ENCODE data around the gene LGR4.

Gene LGR4

DNA sequence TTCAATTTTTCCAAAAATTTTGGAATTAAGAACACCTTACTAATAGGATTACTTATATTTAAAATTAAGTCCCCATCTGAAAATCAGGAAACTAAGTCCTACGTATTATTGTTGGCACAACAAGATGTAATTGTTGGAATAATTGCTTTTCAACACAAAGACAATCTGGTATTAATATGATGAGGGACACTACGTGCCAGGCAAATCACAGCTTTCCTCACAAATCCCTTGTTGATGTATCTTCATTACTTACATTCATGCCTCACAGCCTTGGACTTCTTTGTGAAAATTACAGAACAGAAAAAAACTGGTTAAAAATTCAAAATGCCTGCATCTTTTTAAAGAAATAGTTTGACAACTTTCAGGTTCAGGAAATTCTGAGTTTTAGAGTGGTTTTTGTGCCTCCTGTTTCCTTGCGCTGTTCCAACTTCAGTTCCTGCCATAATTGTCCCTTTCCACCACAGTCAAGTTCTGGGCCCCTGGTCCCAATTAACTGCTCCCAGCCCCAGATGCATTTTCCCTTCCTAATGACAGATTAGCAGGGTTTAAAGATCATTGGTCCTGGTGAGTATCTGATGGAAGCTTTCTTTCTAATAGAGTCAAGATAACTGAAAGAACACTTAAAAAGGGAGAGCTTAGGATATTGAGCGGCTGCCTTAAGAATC, 86.3 kb downstream of the LGR4 start:
- Histone ChIP-seq H3K27me3 (no peaks in the 10 kb centered on the region), H3K4me3 (ENCODE audit: low read depth in 1 of 2, low read length in 1 of 2) (no peak overlapping the region), H3K36me3 (no peaks in the 10 kb centered on the region), H3K27ac (no peak overlapping the region), H3K9me3 (no peaks in the 10 kb centered on the region), H3K4me1 (ENCODE audit: control insufficient read depth in 1 of 2, insufficient read depth in 1 of 2, low read depth in 1 of 2, low read length in 1 of 2) (no peaks in the 10 kb centered on the region)
- TF ChIP-seq, protein P1, sequence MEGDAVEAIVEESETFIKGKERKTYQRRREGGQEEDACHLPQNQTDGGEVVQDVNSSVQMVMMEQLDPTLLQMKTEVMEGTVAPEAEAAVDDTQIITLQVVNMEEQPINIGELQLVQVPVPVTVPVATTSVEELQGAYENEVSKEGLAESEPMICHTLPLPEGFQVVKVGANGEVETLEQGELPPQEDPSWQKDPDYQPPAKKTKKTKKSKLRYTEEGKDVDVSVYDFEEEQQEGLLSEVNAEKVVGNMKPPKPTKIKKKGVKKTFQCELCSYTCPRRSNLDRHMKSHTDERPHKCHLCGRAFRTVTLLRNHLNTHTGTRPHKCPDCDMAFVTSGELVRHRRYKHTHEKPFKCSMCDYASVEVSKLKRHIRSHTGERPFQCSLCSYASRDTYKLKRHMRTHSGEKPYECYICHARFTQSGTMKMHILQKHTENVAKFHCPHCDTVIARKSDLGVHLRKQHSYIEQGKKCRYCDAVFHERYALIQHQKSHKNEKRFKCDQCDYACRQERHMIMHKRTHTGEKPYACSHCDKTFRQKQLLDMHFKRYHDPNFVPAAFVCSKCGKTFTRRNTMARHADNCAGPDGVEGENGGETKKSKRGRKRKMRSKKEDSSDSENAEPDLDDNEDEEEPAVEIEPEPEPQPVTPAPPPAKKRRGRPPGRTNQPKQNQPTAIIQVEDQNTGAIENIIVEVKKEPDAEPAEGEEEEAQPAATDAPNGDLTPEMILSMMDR (IDR thresholded peaks at IDR 0.05): no peak

DNA sequence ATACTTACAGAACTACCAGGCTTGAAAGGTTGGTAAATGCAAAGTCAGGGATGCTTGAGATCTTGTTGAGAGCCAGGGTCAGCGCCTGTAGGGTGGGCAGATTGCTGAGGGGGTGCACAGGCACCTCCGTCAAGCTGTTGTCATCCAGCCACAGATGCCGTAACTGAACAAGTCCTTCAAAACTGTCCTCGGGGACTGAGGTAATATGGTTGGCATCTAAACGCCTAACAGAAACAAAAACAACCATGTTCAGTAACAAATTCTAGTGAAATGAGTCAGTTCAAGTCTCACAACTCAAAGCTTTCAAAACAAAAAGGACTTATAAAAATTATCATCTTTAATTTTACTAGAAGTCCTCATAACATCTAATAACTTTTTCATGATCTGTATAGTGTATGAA, 87.3 kb downstream of the LGR4 start:
- Histone ChIP-seq H3K4me3 (ENCODE audit: low read depth in 1 of 2, low read length in 1 of 2) (no peak overlapping the region), H3K36me3 (no peaks in the 10 kb centered on the region), H3K4me1 (ENCODE audit: control insufficient read depth in 1 of 2, insufficient read depth in 1 of 2, low read depth in 1 of 2, low read length in 1 of 2) (no peaks in the 10 kb centered on the region), H3K9me3 (no peaks in the 10 kb centered on the region), H3K27me3 (no peaks in the 10 kb centered on the region), H3K27ac (no peak overlapping the region)
- TF ChIP-seq, protein P1 (IDR thresholded peaks at IDR 0.05): no peak

DNA sequence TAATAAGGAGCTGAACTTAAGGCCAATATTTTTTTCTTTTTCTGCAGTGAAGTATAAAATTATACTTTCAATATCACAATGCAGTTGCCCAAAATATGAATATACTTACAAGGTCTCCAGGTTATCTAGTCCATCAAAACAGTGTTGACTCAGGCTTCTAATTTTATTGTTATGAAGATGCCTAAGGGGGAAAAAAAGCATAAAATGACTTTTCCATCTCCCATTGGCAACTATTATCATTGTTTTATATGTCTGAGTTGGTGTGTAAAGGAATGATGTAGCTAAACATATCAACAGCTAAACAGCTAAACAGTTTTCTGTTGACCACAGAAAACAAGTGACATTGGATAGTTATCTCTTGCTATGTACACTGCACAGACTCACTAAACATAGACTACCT, 88.4 kb downstream of the LGR4 start:
- H3K4me1 ChIP-seq (ENCODE audit: control insufficient read depth in 1 of 2, insufficient read depth in 1 of 2, low read depth in 1 of 2, low read length in 1 of 2): no peaks in the 10 kb centered on the region
- no peak overlapping the region for H3K27ac ChIP-seq
- no peaks in the 10 kb centered on the region for H3K9me3 ChIP-seq
- H3K27me3 ChIP-seq: no peaks in the 10 kb centered on the region
- H3K4me3 ChIP-seq (ENCODE audit: low read depth in 1 of 2, low read length in 1 of 2): no peak overlapping the region
- H3K36me3 ChIP-seq: no peaks in the 10 kb centered on the region
- TF ChIP-seq, protein P1 (IDR thresholded peaks at IDR 0.05): no peak

DNA sequence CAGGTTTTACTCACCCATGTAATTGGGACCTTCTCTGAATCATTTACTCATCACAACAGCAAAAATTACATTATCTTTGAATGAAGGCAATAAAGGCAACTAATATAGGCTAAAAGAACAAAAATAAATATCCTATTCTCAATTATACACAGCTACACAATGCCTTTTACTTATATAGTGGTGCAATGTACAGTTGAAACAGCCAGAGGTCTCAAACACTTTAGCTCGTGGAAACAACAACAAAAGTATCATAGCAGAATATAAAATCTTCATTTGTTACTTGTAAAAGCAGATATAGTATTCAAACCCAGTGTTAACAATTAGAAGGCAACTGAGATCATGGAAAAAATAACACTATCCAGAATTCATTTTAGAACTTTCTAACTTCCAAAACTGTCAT, 88.9 kb downstream of the LGR4 start:
- H3K4me1 ChIP-seq (ENCODE audit: control insufficient read depth in 1 of 2, insufficient read depth in 1 of 2, low read depth in 1 of 2, low read length in 1 of 2): no peaks in the 10 kb centered on the region
- no peaks in the 10 kb centered on the region for H3K27me3 ChIP-seq
- no peaks in the 10 kb centered on the region for H3K36me3 ChIP-seq
- H3K4me3 ChIP-seq (ENCODE audit: low read depth in 1 of 2, low read length in 1 of 2): no peak overlapping the region
- no peak overlapping the region for H3K27ac ChIP-seq
- no peaks in the 10 kb centered on the region for H3K9me3 ChIP-seq
- TF ChIP-seq, protein P1 (IDR thresholded peaks at IDR 0.05): no peak

DNA sequence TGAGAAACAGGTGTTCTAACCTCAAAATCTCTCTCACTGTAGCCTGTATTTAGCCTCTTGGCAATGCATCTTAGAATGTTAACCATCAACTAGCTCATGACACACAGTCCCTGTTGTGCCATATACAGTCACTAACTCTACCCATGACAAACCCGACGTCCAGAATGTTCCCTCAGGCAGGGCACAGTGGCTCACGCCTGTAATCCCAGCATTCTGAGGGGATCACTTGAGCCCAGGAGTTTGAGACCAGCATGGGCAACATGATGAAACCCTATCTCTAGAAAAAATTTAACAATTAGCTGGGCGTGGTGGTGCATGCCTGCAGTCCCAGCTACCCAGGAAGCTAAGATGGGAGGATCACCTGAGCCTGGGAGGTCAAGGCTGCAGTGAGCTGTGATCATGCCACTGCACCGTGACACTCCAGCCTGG, 91.3 kb downstream of the LGR4 start:
- no peaks in the 10 kb centered on the region for H3K9me3 ChIP-seq
- H3K4me3 ChIP-seq (ENCODE audit: low read depth in 1 of 2, low read length in 1 of 2): no peak overlapping the region
- no peaks in the 10 kb centered on the region for H3K36me3 ChIP-seq
- TF ChIP-seq, protein P1 (IDR thresholded peaks at IDR 0.05): no peak
- no peak overlapping the region for H3K27ac ChIP-seq
- H3K4me1 ChIP-seq (ENCODE audit: control insufficient read depth in 1 of 2, insufficient read depth in 1 of 2, low read depth in 1 of 2, low read length in 1 of 2): no peaks in the 10 kb centered on the region
- H3K27me3 ChIP-seq: no peaks in the 10 kb centered on the region

All from neutrophil (primary cell).